Germinal center (tissue), 1 donor: ENCODE results near the gene KCNG2.

Source experiments
- DNase-seq: peaks from one replicate; pipeline ENCODE4 v3.0.0; 2012; ENCODE audit warnings: mixed read lengths, low spot score

Gene KCNG2

GRCh38 chr18:79926715-79927606 is 129.2 kb downstream of the KCNG2 start:
- no peak for DNase-seq

GRCh38 chr18:79927607-79928562 is 130.1 kb downstream of the KCNG2 start:
- no peak for DNase-seq

- no peak for DNase-seq
Measured at GRCh38 chr18:79928563-79928960, 130.8 kb downstream of the KCNG2 start.

GRCh38 chr18:79930020-79930642 is 132.4 kb downstream of the KCNG2 start:
- DNase-seq: no peak

GRCh38 chr18:79931475-79931874 is 133.7 kb downstream of the KCNG2 start:
- no peak for DNase-seq

- no peak for DNase-seq
Measured at GRCh38 chr18:79932907-79933306, 135.2 kb downstream of the KCNG2 start.

- no peak for DNase-seq
Measured at GRCh38 chr18:79933765-79934164, 136.0 kb downstream of the KCNG2 start.

- DNase-seq: no peak
Measured at GRCh38 chr18:79934311-79935097, 136.8 kb downstream of the KCNG2 start.

- no peak for DNase-seq
Measured at GRCh38 chr18:79935098-79935480, 137.4 kb downstream of the KCNG2 start.

GRCh38 chr18:79935499-79935898 is 137.8 kb downstream of the KCNG2 start:
- DNase-seq: no peak

- no peak for DNase-seq
Measured at GRCh38 chr18:79935925-79936324, 138.2 kb downstream of the KCNG2 start.

GRCh38 chr18:79936641-79937040 is 138.9 kb downstream of the KCNG2 start:
- no peak for DNase-seq

GRCh38 chr18:79937103-79937860 is 139.5 kb downstream of the KCNG2 start:
- no peak for DNase-seq

- no peak for DNase-seq
Measured at GRCh38 chr18:79938196-79938595, 140.5 kb downstream of the KCNG2 start.

- no peak for DNase-seq
Measured at GRCh38 chr18:79939096-79939495, 141.4 kb downstream of the KCNG2 start.

GRCh38 chr18:79940126-79940813 is 142.5 kb downstream of the KCNG2 start:
- DNase-seq: no peak

- DNase-seq: no peak
Measured at GRCh38 chr18:79940814-79941472, 143.2 kb downstream of the KCNG2 start.

- DNase-seq: no peak
Measured at GRCh38 chr18:79941473-79942119, 143.9 kb downstream of the KCNG2 start.

- no peak for DNase-seq
Measured at GRCh38 chr18:79942211-79942610, 144.5 kb downstream of the KCNG2 start.
